Globus pallidus (tissue), 1 donor: Measurements from ENCODE around the gene AHRR.

Experiments used
- DNase-seq: peaks from one replicate; pipeline ENCODE4 v3.0.0-alpha.2; 2015; ENCODE audit warnings: low spot score

The AHRR gene

DNA sequence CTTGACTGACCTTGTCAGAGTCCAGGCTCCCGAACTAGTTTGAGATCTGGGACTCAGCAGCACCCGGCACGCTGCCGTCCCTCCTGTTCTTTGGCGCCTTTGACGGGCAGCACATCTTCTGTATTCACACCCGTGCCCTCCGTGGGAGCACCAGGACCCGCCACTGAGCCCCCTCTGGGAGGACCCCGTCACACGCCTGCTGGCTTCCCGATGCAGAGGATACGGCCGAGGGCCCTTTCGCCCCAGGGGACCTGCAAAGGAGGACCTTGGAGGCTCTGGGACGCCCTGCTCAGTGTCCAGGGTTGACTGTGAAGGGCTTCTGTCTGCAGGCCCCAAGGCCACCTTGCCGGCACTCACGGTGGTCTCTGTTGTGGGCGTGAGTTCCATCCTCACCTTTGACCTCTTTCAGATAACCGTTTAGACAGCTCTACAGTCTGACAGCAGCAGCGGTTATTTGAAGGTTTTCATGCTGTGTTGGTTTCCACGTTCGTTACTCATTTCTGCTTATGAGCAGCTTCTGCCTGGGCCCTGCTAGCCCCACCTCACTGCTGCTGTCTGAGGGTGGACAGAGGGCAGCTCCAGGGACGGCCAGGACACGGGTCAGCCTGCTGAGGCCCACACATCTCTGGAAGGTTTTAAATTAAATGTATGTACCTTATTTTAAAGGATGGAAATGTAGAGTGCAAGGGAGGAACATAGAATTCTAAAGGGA lies 108.9 kb downstream of the AHRR start:
- no peak for DNase-seq

DNA sequence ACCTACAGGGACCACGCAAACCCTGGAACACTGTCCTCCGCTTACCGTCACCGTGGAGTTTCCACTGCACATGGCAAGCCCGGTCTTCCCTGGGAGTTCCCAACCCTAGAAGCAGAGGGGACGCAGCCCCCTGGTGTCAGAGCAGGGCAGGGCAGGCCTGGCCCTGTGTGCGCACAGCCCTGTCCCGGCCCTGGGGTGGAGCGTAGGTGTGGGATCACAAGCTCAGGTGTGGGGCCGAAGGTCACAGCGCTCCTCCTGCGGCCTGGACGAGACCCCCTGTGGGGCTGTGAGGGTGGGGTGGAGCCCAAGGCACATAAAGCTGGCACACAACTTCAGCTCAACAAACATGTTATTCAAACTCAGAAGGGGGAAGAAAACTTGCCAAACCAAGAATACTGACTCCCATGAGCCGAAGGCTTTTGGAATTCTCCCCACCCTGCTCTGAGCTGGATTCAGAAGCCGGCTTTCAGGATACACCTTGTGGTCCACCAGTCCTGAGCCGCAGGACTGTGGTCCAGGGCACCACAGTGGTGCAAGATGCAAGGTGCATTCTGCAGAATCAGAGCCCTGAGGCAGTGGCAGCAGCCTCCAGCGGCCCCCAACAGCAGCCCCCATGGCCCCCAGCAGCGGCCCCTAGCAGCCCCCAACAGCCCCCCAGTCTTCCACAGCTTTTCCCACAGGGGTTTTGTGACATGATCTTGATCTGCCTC lies 109.6 kb downstream of the AHRR start:
- DNase-seq = no peak

GRCh38 chr5:431711-432050 lies 110.2 kb downstream of the AHRR start:
- no peak for DNase-seq

GRCh38 chr5:432201-432927 lies 110.8 kb downstream of the AHRR start:
- no peak for DNase-seq

DNA sequence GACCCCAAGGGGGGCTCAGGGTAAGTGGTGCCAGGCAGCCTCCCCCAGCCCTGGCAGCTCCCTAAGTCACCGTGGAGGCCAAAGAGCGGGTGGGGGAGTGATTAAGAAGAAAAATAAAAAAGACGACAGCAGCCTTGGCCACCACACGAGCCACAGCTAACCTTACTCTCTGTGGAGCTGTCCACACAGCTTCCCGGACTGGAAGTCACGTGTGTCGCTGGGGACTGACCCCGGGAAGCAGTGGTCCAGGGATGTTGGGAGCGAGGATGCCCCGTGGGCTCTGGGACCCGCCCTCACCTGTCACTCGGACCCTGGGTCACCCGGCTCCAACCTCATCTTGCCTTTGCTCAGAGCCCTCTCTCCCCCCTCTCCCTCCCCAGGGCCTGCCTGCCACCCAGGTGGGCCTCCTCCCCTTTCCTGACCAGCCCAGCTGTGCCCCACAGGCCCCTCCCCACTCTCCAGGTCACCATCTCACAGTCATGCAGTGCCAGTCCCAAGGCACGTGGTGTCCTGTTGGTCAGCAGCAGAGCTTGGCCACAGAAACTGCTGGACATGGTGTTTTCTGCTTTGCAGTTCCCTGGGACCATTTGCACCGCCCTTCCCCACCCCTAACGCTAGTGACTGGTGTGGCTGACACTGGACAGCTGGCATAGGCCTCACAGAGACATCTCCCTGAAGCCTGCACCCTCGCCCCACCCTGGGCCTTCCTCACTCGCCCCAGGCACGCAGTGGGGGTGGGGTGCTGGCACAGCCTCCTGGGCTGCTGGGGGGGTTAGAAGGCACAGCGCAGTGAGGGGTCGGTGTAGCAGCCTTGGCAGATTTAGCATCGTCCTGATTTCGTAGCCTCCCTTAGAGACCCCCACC lies 111.6 kb downstream of the AHRR start:
- DNase-seq = no peak

GRCh38 chr5:433836-434235 lies 112.3 kb downstream of the AHRR start:
- no peak for DNase-seq

DNA sequence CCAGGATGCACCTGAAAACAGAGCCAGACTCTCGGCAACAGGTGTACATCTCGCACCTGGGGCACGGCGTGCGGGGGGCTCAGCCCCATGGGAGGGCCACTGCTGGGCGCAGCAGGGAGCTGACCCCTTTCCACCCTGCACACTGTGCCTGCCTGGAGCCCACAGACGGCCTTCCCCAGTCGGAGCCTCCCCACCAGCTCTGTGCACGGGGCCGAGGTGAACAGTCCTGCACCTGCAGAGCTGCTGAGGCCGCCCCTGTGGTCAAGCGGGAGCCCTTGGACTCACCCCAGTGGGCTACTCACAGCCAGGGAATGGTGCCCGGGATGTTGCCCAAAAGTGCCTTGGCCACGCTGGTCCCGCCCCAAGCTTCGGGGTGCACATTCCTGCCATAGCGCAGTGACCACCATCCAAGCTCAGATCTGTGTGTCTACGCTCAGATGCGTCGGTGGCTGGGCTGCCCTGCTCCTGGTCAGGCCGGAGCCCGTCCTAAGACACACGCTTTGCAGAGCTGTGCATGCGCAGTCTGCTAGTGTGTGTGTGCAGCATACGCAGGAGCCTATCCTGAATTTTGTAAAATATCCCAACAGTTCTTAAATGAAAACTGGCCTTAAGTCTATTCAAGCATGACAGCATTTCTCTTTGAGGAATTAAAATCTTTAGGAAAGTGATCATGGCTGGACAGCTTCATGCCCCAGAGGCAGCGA lies 113.1 kb downstream of the AHRR start:
- DNase-seq = no peak

DNA sequence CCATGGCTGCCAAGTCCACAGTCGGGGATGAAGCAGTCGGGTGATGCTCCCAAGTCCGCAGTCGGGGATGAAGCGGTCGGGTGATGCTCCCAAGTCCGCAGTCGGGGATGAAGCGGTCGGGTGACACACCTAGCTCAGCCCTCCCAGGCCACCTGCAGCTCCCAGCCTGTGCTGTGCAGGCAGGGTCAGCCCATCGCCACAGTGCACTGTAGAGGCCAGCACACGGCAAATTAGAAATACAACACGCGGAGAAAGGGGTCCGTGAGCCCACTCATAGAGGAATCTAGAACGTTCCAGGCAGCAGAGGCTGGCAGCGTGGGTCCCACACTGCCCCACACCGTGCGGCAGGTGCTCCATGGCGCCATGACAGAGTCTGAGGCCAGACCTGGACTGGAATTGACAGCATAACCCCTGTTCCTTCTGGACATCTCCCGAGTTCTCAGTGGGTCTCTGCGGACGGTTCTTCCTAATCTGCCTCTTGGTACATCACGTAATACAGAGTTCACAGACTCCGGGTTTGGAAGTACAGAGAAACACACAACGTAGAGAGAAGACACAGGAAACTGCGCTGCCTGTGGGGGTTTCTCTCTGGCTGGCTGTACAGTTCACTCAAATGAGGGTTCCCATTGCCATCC lies 113.8 kb downstream of the AHRR start:
- no peak for DNase-seq

- no peak for DNase-seq
These were observed 114.6 kb downstream of the AHRR start for GRCh38 chr5:435961-436640.

- no peak for DNase-seq
These were observed 115.1 kb downstream of the AHRR start for GRCh38 chr5:436641-436975.

DNA sequence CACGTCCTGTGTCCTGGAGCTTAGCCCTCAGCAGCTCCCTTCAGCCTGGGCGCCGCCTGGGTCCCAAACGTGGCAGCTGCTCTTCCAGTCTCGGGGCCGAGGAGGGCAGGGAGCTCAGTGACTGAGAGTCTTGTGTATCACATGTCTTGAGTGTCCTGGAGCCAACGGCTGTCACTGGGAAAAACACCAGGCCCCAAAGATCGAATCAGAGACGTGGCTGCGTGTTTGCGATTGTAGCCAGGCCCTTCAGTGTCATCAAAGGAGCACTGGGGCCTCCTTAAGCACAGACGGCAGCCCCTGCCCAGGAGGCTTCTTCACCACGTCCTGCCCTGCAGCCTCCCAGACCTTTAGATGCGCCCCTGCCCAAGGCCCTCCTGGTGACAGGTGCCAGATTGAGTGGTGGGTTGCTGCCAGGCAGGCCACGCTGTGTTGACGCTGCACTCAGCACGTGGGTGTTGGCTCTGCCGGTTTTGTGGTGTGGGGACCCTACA lies 115.8 kb downstream of the AHRR start:
- DNase-seq = no peak

DNA sequence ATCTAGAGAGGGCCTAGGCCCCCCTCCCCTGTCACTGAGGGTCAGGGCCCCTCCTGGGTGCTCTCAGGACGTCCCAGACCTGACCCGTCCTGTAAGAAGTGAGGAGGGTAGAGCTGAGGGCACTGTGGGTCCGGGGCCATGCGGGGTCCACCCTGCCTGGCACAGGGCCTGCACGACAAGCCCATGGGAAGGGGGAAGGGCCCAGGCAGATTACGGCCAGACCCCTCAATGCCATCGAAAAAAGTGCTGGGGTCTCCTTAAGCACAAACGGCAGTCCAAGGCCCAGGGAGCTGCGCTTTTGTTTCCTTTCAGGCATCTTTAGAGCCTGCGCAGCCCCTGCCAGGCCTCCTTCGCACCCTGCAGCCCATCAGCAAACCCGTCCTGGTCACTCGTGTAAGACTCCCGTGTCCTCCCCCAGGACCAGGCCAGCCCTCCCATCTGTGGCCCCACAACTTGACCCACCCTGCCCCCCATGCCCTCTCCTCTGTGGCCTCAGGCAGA lies 117.0 kb downstream of the AHRR start:
- DNase-seq = no peak

- DNase-seq = no peak
These were observed 117.7 kb downstream of the AHRR start for GRCh38 chr5:439181-439580.

DNA sequence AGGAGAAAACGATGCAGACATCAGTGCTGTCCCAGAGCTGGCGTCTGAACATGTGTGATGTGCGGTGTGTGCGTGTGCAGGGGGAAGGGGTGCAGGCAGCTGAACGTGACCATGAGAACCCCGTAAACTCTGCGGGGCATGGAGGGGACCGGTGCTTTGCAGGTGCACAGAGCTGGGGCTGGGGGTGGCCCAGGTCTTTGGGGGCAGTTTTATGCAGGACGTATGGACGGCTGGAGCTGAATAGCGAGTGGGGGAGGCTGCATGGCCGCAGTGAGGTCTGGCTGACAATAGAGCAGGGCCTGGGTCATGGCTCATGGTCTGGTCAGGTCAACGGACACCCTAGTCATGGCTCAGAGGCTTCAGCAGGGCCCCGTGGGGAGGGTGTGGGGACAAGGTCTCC lies 118.1 kb downstream of the AHRR start:
- DNase-seq = no peak

DNA sequence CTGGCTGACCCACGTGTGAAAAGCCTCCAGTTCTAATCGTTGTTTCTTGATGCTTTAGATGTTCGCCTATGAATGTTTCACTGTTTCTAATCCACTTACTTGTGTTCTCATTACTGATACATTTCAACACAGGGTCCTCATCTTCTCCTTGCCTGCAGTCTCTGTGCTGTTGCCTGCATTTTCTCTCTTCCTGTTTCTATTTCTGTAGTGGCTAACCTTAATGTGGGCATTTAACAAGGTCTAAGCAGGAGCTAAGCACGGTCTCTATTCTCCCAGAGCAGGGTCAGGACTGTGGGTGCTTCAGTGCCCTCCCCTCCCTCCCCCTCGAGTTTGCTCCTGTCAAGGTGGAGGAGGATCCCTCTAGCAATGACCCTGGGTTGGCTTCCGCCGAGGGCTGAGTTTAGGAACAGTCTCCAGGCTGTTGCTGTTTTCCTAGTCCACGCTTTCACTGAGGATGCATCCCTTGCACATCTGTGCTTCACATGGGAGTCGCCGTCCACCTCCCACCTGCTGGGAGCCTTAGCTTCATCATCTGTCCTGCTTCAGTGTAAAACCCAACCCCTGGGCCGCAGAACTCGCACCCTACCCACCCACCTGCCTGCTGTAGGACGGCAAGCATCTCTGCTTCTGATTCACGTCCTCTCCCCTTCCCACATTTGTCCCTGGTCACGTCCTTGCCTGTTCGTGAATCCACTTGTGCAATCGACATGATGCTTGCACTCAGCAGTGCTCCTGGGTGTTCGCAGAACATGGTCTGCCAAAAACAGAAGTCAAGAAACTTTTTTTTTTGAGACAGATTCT lies 119.1 kb downstream of the AHRR start:
- peak; percentile 16 for DNase-seq

DNA sequence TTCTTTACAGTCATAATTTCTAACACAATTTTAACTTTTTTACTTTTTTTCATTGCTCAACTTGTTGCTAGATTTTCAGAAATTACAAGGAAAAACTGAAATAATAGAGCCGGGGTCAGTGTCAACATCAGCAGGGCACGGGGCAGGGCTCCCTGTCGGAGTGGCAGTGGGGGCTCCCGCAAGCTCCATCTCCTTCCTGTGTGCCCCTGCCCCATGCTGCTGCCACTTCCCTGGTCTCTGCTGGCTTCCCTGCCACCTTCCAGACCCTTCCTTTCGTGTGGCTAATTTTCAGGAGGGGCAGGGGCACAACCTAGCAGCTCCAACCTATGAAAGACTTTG lies 120.5 kb downstream of the AHRR start:
- DNase-seq = no peak

DNA sequence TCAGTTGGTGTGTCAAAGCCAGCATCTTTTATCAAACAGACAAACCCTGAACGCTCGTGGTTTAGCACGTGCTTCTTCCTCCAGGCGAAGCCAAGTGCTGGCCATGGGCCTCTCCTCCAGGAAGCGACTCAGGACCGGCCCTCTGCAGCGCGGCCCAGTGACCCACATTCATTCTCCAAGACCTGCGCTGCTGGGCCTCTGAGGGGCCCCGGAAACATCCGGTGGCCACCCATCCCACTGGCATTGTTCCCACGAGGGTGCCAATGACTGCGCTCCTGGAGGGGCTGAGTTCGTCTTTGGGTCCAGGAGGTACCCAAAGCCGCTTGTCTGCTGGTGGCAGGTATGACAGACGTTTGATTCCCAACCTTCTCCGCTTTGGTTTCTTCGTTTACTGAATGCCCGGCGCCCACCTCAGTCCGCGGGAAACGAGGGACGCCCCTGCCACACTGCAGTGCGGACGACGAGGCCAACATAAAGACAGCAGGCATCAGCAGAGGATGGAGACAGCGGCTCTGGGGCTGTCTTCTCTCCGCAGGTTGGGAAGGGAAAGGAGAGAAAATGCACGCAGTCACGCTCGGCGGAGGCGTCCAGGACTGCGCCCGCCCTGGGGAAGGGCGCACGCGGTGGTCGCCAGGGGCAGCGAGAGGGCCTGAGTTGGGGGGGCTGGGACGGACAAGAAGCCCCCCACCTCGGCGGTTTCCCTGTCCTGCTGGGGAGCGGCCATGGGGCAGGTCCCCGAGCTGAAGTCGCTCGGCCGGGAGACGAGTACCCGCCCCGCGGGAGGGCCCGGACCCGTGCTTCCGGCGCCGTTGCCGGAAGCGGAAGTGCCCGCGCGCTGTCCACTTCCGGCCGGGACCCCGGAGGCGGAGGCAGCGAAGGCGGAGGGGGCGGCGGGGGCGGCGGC lies 121.1 kb downstream of the AHRR start, which contains the start of gene EXOC3:
TSS of gene EXOC3 (plus strand) at position 842 of the 904 bp plus-strand sequence. CDS start 3,030 bp downstream, outside the sequence.
- peak; percentile 56 for DNase-seq
